Endometrial microvascular endothelial cells (primary cell): Measurements from ENCODE around the gene ARFGEF3. TPM values are rescaled to one million over a fixed set of nuclear protein-coding genes. Genes with fewer than 3 reads are reported as not detected.
"Not testable (repeated sequence)": the region's sequence is repeated elsewhere in the genome, so short reads cannot be mapped to it uniquely, and the experiment has no call there.

Experiments used
- in situ Hi-C: cut with HindIII; loops from 2 replicates; pipeline ENCODE4 v1.10.0; 2017; ENCODE audit warnings: low sequenced_read_pairs, low pct_unique_long_range_greater_than_20kb; ENCODE audit errors: inconsistent ontology term
- total RNA-seq: library from RNA; depleted of rRNA; stranded (reverse); fragments of >200 nt; gene quantifications from one replicate; pipeline ENCODE4 v1.2.3, GENCODE V29; 2015; ENCODE audit errors: inconsistent ontology term

Gene ARFGEF3
- 12.9 TPM for total RNA-seq

- in situ Hi-C loops: no loop called here
These were observed at the start of gene ARFGEF3 for GRCh38 chr6:138161338-138162110. TSS of gene ARFGEF3 (plus strand) at chr6:138161939. CDS start at chr6:138162087, 148 bp downstream.

- in situ Hi-C loops: no loop called here
These were observed 48.0 kb upstream of the ARFGEF3 start for GRCh38 chr6:138113588-138114210.

- in situ Hi-C loops: no loop called here
These were observed 46.5 kb upstream of the ARFGEF3 start for GRCh38 chr6:138115201-138115600.

GRCh38 chr6:138115877-138116660, 45.7 kb upstream of the ARFGEF3 start:
- in situ Hi-C loops: no loop called here

- in situ Hi-C loops: no loop called here
These were observed 45.1 kb upstream of the ARFGEF3 start for GRCh38 chr6:138116661-138116999.

- in situ Hi-C loops: no loop called here
These were observed 44.3 kb upstream of the ARFGEF3 start for GRCh38 chr6:138117376-138117914.

- in situ Hi-C loops: not testable (repeated sequence)
These were observed 42.5 kb upstream of the ARFGEF3 start for GRCh38 chr6:138119229-138119628.

GRCh38 chr6:138119976-138120375, 41.8 kb upstream of the ARFGEF3 start:
- in situ Hi-C loops: no loop called here

GRCh38 chr6:138124096-138124495, 37.6 kb upstream of the ARFGEF3 start:
- in situ Hi-C loops: no loop called here

GRCh38 chr6:138128096-138128495, 33.6 kb upstream of the ARFGEF3 start:
- in situ Hi-C loops: no loop called here

- in situ Hi-C loops: no loop called here
These were observed 32.5 kb upstream of the ARFGEF3 start for GRCh38 chr6:138129190-138129589.

GRCh38 chr6:138142806-138143205, 18.9 kb upstream of the ARFGEF3 start:
- in situ Hi-C loops: no loop called here

GRCh38 chr6:138145402-138145801, 16.3 kb upstream of the ARFGEF3 start:
- in situ Hi-C loops: no loop called here

- in situ Hi-C loops: no loop called here
These were observed 15.2 kb upstream of the ARFGEF3 start for GRCh38 chr6:138146544-138146943.

GRCh38 chr6:138155443-138155842, 6.3 kb upstream of the ARFGEF3 start:
- in situ Hi-C loops: no loop called here

GRCh38 chr6:138157986-138158638, 3.6 kb upstream of the ARFGEF3 start:
- in situ Hi-C loops: no loop called here

- in situ Hi-C loops: no loop called here
These were observed 2.5 kb upstream of the ARFGEF3 start for GRCh38 chr6:138159246-138159645.

- in situ Hi-C loops: no loop called here
These were observed 1.2 kb upstream of the ARFGEF3 start for GRCh38 chr6:138160329-138161087.

GRCh38 chr6:138161088-138161337, 726 bp upstream of the ARFGEF3 start:
- in situ Hi-C loops: no loop called here
